IPS DF 6.9 (cell line): Measurements from ENCODE around the gene FBLN1.

Source experiments
- DNase-seq: peaks from one replicate; pipeline ENCODE4 v3.0.0-alpha.2; 2013; ENCODE audit warnings: low read depth, low spot score
- H3K27ac ChIP-seq: one replicate; pipeline ENCODE4 v1.5.1; 2013; ENCODE audit warnings: low read length, control low read depth
- H3K27me3 ChIP-seq: 2 replicates; pipeline ENCODE4 v1.6.1; 2013; ENCODE audit warnings: mild to moderate bottlenecking, low read length; ENCODE audit not compliant: control insufficient read depth, insufficient read depth
- H3K36me3 ChIP-seq: 2 replicates; pipeline ENCODE4 v1.6.1; 2013; ENCODE audit warnings: low read length; ENCODE audit not compliant: control insufficient read depth, insufficient read depth
- H3K4me1 ChIP-seq: 2 replicates; pipeline ENCODE4 v1.6.1; 2013; ENCODE audit warnings: low read length; ENCODE audit not compliant: control insufficient read depth, insufficient read depth
- H3K4me3 ChIP-seq: 2 replicates; pipeline ENCODE4 v1.5.1; 2013; ENCODE audit warnings: mild to moderate bottlenecking, low read length
- H3K9me3 ChIP-seq: 2 replicates; pipeline ENCODE4 v1.6.1; 2013; ENCODE audit warnings: low read length, inconsistent platforms; ENCODE audit not compliant: control insufficient read depth, insufficient read depth
- whole genome bisulfite sequencing: extraction: QIAGEN DNeasy Blood & Tissue Kit; methylation state at CpG from one replicate; pipeline ENCODE4 v1.1.7; 2013; ENCODE audit warnings: mixed read lengths, missing lambda C conversion rate; ENCODE audit not compliant: insufficient read length, insufficient coverage; 5-methylcytosine and 5-hydroxymethylcytosine counted together

The FBLN1 gene

GRCh38 chr22:45504373-45505341, 2.0 kb downstream of the FBLN1 start:
- Histone ChIP-seq H3K4me1 (peaks cover 8% of the 10 kb centered on the region), H3K36me3 (no peaks in the 10 kb centered on the region), H3K27ac (no peak overlapping the region), H3K9me3 (no peaks in the 10 kb centered on the region), H3K4me3 (peak overlapping the region; percentile 93; the same call in 1 of the 2 replicates), H3K27me3 (no peaks in the 10 kb centered on the region)
- no peak for DNase-seq
- WGBS: no CpG with 5 or more reads among the region's 31 CpGs

GRCh38 chr22:45505991-45506747, 3.5 kb downstream of the FBLN1 start:
- H3K9me3 ChIP-seq: no peaks in the 10 kb centered on the region

GRCh38 chr22:45506816-45507360, 4.2 kb downstream of the FBLN1 start:
- H3K4me1 ChIP-seq: peaks cover 9% of the 10 kb centered on the region; the same call in 1 of the 2 replicates
- WGBS: no CpG with 5 or more reads among the region's 8 CpGs
- no peaks in the 10 kb centered on the region for H3K27me3 ChIP-seq
- H3K4me3 ChIP-seq: no peak overlapping the region
- no peaks in the 10 kb centered on the region for H3K9me3 ChIP-seq
- no peak overlapping the region for H3K27ac ChIP-seq
- DNase-seq: no peak
- H3K36me3 ChIP-seq: no peaks in the 10 kb centered on the region

More at GRCh38 chr22:45505991-45506747, 3.5 kb downstream of the FBLN1 start:
- DNase-seq: no peak
- WGBS: no CpG with 5 or more reads among the region's 14 CpGs
- no peaks in the 10 kb centered on the region for H3K36me3 ChIP-seq
- H3K4me1 ChIP-seq: peaks cover 10% of the 10 kb centered on the region; the same call in 1 of the 2 replicates
- no peak overlapping the region for H3K27ac ChIP-seq
- H3K27me3 ChIP-seq: no peaks in the 10 kb centered on the region
- no peak overlapping the region for H3K4me3 ChIP-seq

GRCh38 chr22:45507798-45508197, 5.1 kb downstream of the FBLN1 start:
- WGBS: no CpG with 5 or more reads among the region's 6 CpGs
- Histone ChIP-seq H3K36me3 (no peaks in the 10 kb centered on the region), H3K9me3 (no peaks in the 10 kb centered on the region), H3K4me1 (peaks cover 12% of the 10 kb centered on the region; the same call in 1 of the 2 replicates), H3K27ac (no peak overlapping the region), H3K27me3 (no peaks in the 10 kb centered on the region), H3K4me3 (no peak overlapping the region)
- no peak for DNase-seq

GRCh38 chr22:45508814-45509213, 6.1 kb downstream of the FBLN1 start:
- no peak for DNase-seq
- Histone ChIP-seq H3K4me3 (no peak overlapping the region), H3K27ac (no peak overlapping the region), H3K36me3 (no peaks in the 10 kb centered on the region), H3K27me3 (no peaks in the 10 kb centered on the region), H3K4me1 (peaks cover 12% of the 10 kb centered on the region; the same call in 1 of the 2 replicates), H3K9me3 (no peaks in the 10 kb centered on the region)
- WGBS: no CpG with 5 or more reads among the region's 4 CpGs

GRCh38 chr22:45510376-45511232, 7.9 kb downstream of the FBLN1 start:
- peaks cover 10% of the 10 kb centered on the region; the same call in 1 of the 2 replicates for H3K4me1 ChIP-seq
- H3K36me3 ChIP-seq: no peaks in the 10 kb centered on the region
- no peaks in the 10 kb centered on the region for H3K27me3 ChIP-seq
- WGBS: no CpG with 5 or more reads among the region's 14 CpGs
- H3K27ac ChIP-seq: no peak overlapping the region
- DNase-seq: no peak
- no peak overlapping the region for H3K4me3 ChIP-seq
- H3K9me3 ChIP-seq: no peaks in the 10 kb centered on the region

GRCh38 chr22:45511847-45512261, 9.2 kb downstream of the FBLN1 start:
- no CpG with 5 or more reads among the region's 8 CpGs for WGBS
- no peak overlapping the region for H3K4me3 ChIP-seq
- DNase-seq: no peak
- no peaks in the 10 kb centered on the region for H3K27me3 ChIP-seq
- H3K4me1 ChIP-seq: peaks cover 15% of the 10 kb centered on the region
- H3K27ac ChIP-seq: no peak overlapping the region
- no peaks in the 10 kb centered on the region for H3K36me3 ChIP-seq
- no peaks in the 10 kb centered on the region for H3K9me3 ChIP-seq

- DNase-seq: no peak
- no peak overlapping the region for H3K27ac ChIP-seq
- no peaks in the 10 kb centered on the region for H3K9me3 ChIP-seq
- WGBS: no CpG with 5 or more reads among the region's 8 CpGs
- H3K27me3 ChIP-seq: no peaks in the 10 kb centered on the region
- no peaks in the 10 kb centered on the region for H3K36me3 ChIP-seq
- H3K4me1 ChIP-seq: peaks cover 16% of the 10 kb centered on the region
- no peak overlapping the region for H3K4me3 ChIP-seq
Observed at GRCh38 chr22:45512363-45512762, 9.7 kb downstream of the FBLN1 start.

- no peaks in the 10 kb centered on the region for H3K9me3 ChIP-seq
- H3K27me3 ChIP-seq: no peaks in the 10 kb centered on the region
- H3K36me3 ChIP-seq: peaks cover 5% of the 10 kb centered on the region; the same call in 1 of the 2 replicates
- DNase-seq: no peak
- no peak overlapping the region for H3K4me3 ChIP-seq
- H3K27ac ChIP-seq: no peak overlapping the region
- WGBS: no CpG with 5 or more reads among the region's 9 CpGs
- peaks cover 11% of the 10 kb centered on the region for H3K4me1 ChIP-seq
Observed at GRCh38 chr22:45515676-45516075, 13.0 kb downstream of the FBLN1 start.
